Measurements from ENCODE around the gene NTN4.
"Not testable (repeated sequence)": the region's sequence is repeated elsewhere in the genome, so short reads cannot be mapped to it uniquely, and the experiment has no call there.

Gene NTN4

GRCh38 chr12:95790033-95790916, at the start of gene NTN4:
Gene NTN4 (minus strand): TSS chr12:95790764. CDS start chr12:95790309, 455 bp downstream.
- DNase-seq: no peak

- no peak for DNase-seq
These were observed 47.6 kb upstream of the NTN4 start for GRCh38 chr12:95838125-95838524.

GRCh38 chr12:95837240-95838038, 46.9 kb upstream of the NTN4 start:
- DNase-seq: no peak

- no peak for DNase-seq
These were observed 46.2 kb upstream of the NTN4 start for GRCh38 chr12:95836630-95837239.

- no peak for DNase-seq
These were observed 45.6 kb upstream of the NTN4 start for GRCh38 chr12:95836185-95836609.

- no peak for DNase-seq
These were observed 44.0 kb upstream of the NTN4 start for GRCh38 chr12:95834572-95834971.

- DNase-seq: no peak
These were observed 39.9 kb upstream of the NTN4 start for GRCh38 chr12:95830335-95831089.

GRCh38 chr12:95829395-95829794, 38.8 kb upstream of the NTN4 start:
- DNase-seq: no peak

- DNase-seq: peak; percentile 24
These were observed 29.6 kb upstream of the NTN4 start for GRCh38 chr12:95820096-95820703.

- DNase-seq: no peak
These were observed 25.2 kb upstream of the NTN4 start for GRCh38 chr12:95815632-95816212.

- not testable (repeated sequence) for DNase-seq
These were observed 21.6 kb upstream of the NTN4 start for GRCh38 chr12:95812155-95812554.

- no peak for DNase-seq
These were observed 19.8 kb upstream of the NTN4 start for GRCh38 chr12:95810411-95810810.

- no peak for DNase-seq
These were observed 18.6 kb upstream of the NTN4 start for GRCh38 chr12:95809000-95809680.

GRCh38 chr12:95808146-95808545, 17.6 kb upstream of the NTN4 start:
- DNase-seq: no peak

- no peak for DNase-seq
These were observed 15.5 kb upstream of the NTN4 start for GRCh38 chr12:95805864-95806671.

GRCh38 chr12:95804291-95804690, 13.7 kb upstream of the NTN4 start:
- no peak for DNase-seq

- no peak for DNase-seq
These were observed 13.3 kb upstream of the NTN4 start for GRCh38 chr12:95803817-95804216.

- no peak for DNase-seq
These were observed 12.1 kb upstream of the NTN4 start for GRCh38 chr12:95802482-95803270.

- DNase-seq: no peak
These were observed 6.4 kb upstream of the NTN4 start for GRCh38 chr12:95796982-95797289.
